Measurements from ENCODE around the gene MEI1.

DNA sequence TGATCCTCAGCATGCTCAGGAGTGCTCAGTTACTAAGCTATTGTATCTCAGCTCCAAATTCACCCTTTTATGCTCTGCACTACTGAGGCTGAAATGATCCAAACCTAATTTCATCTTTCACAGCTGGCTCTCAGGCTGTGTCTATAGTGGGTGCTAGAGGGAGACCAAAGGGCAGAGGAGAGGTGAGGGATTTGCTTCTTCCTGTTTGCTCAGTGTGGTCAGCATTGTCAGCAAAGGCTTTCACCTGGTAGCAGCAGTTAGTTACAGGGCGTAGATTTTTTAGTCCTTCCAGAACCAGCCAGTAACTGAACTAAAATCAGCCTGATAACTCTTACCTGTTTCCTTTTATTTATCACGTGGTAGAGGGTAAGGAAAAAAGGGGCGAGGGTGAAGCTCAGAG lies 45.0 kb upstream of the MEI1 start:
- TF ChIP-seq, protein P1, sequence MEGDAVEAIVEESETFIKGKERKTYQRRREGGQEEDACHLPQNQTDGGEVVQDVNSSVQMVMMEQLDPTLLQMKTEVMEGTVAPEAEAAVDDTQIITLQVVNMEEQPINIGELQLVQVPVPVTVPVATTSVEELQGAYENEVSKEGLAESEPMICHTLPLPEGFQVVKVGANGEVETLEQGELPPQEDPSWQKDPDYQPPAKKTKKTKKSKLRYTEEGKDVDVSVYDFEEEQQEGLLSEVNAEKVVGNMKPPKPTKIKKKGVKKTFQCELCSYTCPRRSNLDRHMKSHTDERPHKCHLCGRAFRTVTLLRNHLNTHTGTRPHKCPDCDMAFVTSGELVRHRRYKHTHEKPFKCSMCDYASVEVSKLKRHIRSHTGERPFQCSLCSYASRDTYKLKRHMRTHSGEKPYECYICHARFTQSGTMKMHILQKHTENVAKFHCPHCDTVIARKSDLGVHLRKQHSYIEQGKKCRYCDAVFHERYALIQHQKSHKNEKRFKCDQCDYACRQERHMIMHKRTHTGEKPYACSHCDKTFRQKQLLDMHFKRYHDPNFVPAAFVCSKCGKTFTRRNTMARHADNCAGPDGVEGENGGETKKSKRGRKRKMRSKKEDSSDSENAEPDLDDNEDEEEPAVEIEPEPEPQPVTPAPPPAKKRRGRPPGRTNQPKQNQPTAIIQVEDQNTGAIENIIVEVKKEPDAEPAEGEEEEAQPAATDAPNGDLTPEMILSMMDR (IDR thresholded peaks at IDR 0.05; ENCODE audit: poor library complexity): no peak
- no peak for TF ChIP-seq EZH2 (IDR thresholded peaks at IDR 0.05; ENCODE audit: borderline replicate concordance)
